IMR-90 (cell line): ENCODE data around the gene RPS6KA4. TPM values are rescaled to one million over a fixed set of nuclear protein-coding genes. Genes with fewer than 3 reads are reported as not detected.
"Not testable (repeated sequence)": the region's sequence is repeated elsewhere in the genome, so short reads cannot be mapped to it uniquely, and the experiment has no call there.

Experiments
- ATAC-seq: fragments of 200-7000 bp; cut with Tn5 transposase; 2 replicates; pipeline ENCODE4 v1.9.1; 2020; ENCODE audit warnings: low read depth, mild to moderate bottlenecking, moderate library complexity
- BruUV-seq: library from RNA; stranded (reverse); fragments of 400-500 nt; replicated peaks from 2 replicates; lab custom pipeline; 2021; lab: Mats Ljungman, UMichigan
- CTCF ChIA-PET: fragments of 300-600 bp; formaldehyde crosslinking; extraction: SDS; loops from one replicate; lab custom pipeline; 2021; ENCODE audit warnings: antibody characterized with exemption; lab: Yijun Ruan, JAX
- POLR2A ChIA-PET: fragments of 300-600 bp; sonication (Branson Sonifier 250); formaldehyde crosslinking; loops from one replicate; lab custom pipeline; 2022; ENCODE audit warnings: antibody characterized with exemption; ENCODE audit not compliant: unreplicated experiment; lab: Charles Lee
- DNase-seq: peaks from one replicate; pipeline ENCODE4 v3.0.0; 2013
- H2AFZ ChIP-seq: replicated peaks from 2 replicates; pipeline ENCODE3; 2013; ENCODE audit warnings: low read length, mild to moderate bottlenecking; ENCODE audit not compliant: poor library complexity
- H2AK5ac ChIP-seq: 2 replicates; pipeline ENCODE4 v1.6.1; 2013; ENCODE audit warnings: low read depth, low read length, inconsistent platforms
- H2AK9ac ChIP-seq: replicated peaks from 2 replicates; pipeline ENCODE3; 2013; ENCODE audit warnings: mild to moderate bottlenecking, low read depth, low read length, moderate library complexity; ENCODE audit not compliant: poor library complexity
- H2BK120ac ChIP-seq: 2 replicates; pipeline ENCODE4 v1.6.1; 2013; ENCODE audit warnings: low read depth, low read length, inconsistent platforms
- H2BK15ac ChIP-seq: 3 replicates; pipeline ENCODE4 v1.6.1; 2013; ENCODE audit warnings: low read depth, low read length, inconsistent platforms
- H2BK20ac ChIP-seq: 2 replicates; pipeline ENCODE4 v1.6.1; 2013; ENCODE audit warnings: low read depth, mild to moderate bottlenecking, inconsistent platforms, low read length, moderate library complexity
- H2BK5ac ChIP-seq: 2 replicates; pipeline ENCODE4 v1.6.1; 2013; ENCODE audit warnings: mild to moderate bottlenecking, low read depth, low read length, inconsistent platforms; ENCODE audit not compliant: poor library complexity, severe bottlenecking
- H3K14ac ChIP-seq: replicated peaks from 2 replicates; pipeline ENCODE4 v1.6.1; 2013; ENCODE audit warnings: low read depth, low read length, inconsistent platforms
- H3K18ac ChIP-seq: 2 replicates; pipeline ENCODE4 v1.6.1; 2013; ENCODE audit warnings: low read depth, low read length, control low read depth
- H3K23ac ChIP-seq: 2 replicates; pipeline ENCODE4 v1.6.1; 2013; ENCODE audit warnings: low read depth, low read length, inconsistent platforms
- H3K27ac ChIP-seq: 2 replicates; pipeline ENCODE4 v1.5.1; 2013; ENCODE audit warnings: mild to moderate bottlenecking, control low read depth, low read length; ENCODE audit not compliant: insufficient read depth
- H3K27me3 ChIP-seq: 2 replicates; pipeline ENCODE4 v1.6.1; 2013; ENCODE audit warnings: low read length; ENCODE audit not compliant: control insufficient read depth, insufficient read depth
- H3K36me3 ChIP-seq: 2 replicates; pipeline ENCODE4 v1.6.1; 2013; ENCODE audit warnings: low read length, mixed read lengths; ENCODE audit not compliant: control insufficient read depth, insufficient read depth
- H3K4ac ChIP-seq: 2 replicates; pipeline ENCODE4 v1.6.1; 2013; ENCODE audit warnings: low read depth, low read length, inconsistent platforms
- H3K4me1 ChIP-seq: 2 replicates; pipeline ENCODE4 v1.6.1; 2013; ENCODE audit warnings: low read length, mixed read lengths; ENCODE audit not compliant: control insufficient read depth, insufficient read depth
- H3K4me2 ChIP-seq: 2 replicates; pipeline ENCODE4 v1.6.1; 2013; ENCODE audit warnings: low read depth, mild to moderate bottlenecking, control low read depth, low read length, moderate library complexity
- H3K4me3 ChIP-seq: 2 replicates; pipeline ENCODE4 v1.5.1; 2013; ENCODE audit warnings: low read depth, mild to moderate bottlenecking, control low read depth, low read length, moderate library complexity; ENCODE audit not compliant: insufficient read depth
- H3K56ac ChIP-seq: 2 replicates; pipeline ENCODE4 v1.6.1; 2013; ENCODE audit warnings: low read length, inconsistent platforms; ENCODE audit not compliant: insufficient read depth; ENCODE audit errors: extremely low read depth
- H3K79me1 ChIP-seq, 2 experiments: 2 replicates each; pipeline ENCODE4 v1.6.1; 2013; ENCODE audit warnings: low read length in 2 of 2, inconsistent platforms in 1 of 2, low read depth in 1 of 2
- H3K9ac ChIP-seq: 2 replicates; pipeline ENCODE4 v1.6.1; 2013; ENCODE audit warnings: low read depth, low read length, control low read depth
- H3K9me1 ChIP-seq: 2 replicates; pipeline ENCODE4 v1.6.1; 2013; ENCODE audit warnings: low read length, inconsistent platforms; ENCODE audit not compliant: insufficient read depth
- H3K9me3 ChIP-seq: 2 replicates; pipeline ENCODE4 v1.6.1; 2013; ENCODE audit warnings: low read length; ENCODE audit not compliant: control insufficient read depth, insufficient read depth
- H4K20me1 ChIP-seq: 2 replicates; pipeline ENCODE4 v1.6.1; 2013; ENCODE audit warnings: low read length, inconsistent platforms; ENCODE audit not compliant: insufficient read depth
- H4K5ac ChIP-seq: 2 replicates; pipeline ENCODE4 v1.6.1; 2013; ENCODE audit warnings: mild to moderate bottlenecking, low read depth, low read length, control low read depth
- H4K8ac ChIP-seq, 2 experiments: 2 replicates each; pipeline ENCODE4 v1.6.1; 2013; ENCODE audit warnings: low read depth in 2 of 2, low read length in 2 of 2, control low read depth in 1 of 2, inconsistent platforms in 1 of 2
- H4K91ac ChIP-seq: 2 replicates; pipeline ENCODE4 v1.6.1; 2013; ENCODE audit warnings: low read depth, low read length, inconsistent platforms; ENCODE audit not compliant: insufficient read depth
- ELK1 ChIP-seq: fragments of 150-350 bp; IDR thresholded peaks from 2 replicates; pipeline ENCODE4 v1.6.1; 2016; ENCODE audit warnings: low read depth, mild to moderate bottlenecking, low read length, moderate library complexity, borderline replicate concordance
- MXI1 ChIP-seq: IDR thresholded peaks from 2 replicates; pipeline ENCODE4 v1.6.1; 2012; ENCODE audit warnings: low read depth, mild to moderate bottlenecking, low read length, moderate library complexity, borderline replicate concordance
- RCOR1 ChIP-seq: IDR thresholded peaks from 2 replicates; pipeline ENCODE4 v1.6.1; 2012; ENCODE audit warnings: mild to moderate bottlenecking, low read length, improper control_type of control experiment; ENCODE audit not compliant: insufficient replicate concordance
- SMC3 ChIP-seq: fragments of 150-350 bp; IDR thresholded peaks from 2 replicates; pipeline ENCODE4 v1.6.1; 2016; ENCODE audit warnings: low read depth, mild to moderate bottlenecking, antibody characterized with exemption, low read length, moderate library complexity
- WGBS, 2 experiments: methylation state at CpG; one replicate each; pipeline versions ENCODE4 v1.1.5 to v1.1.7; 2013; ENCODE audit warnings: missing lambda C conversion rate in 2 of 2; ENCODE audit not compliant: insufficient read length in 1 of 2; ENCODE audit errors: extremely low coverage in 2 of 2; 5-methylcytosine and 5-hydroxymethylcytosine counted together
- dilution Hi-C: fragments of 300-500 bp; cut with HindIII; formaldehyde crosslinking; loops from one replicate; pipeline ENCODE4 v1.14.3; 2018; ENCODE audit warnings: low sequenced_read_pairs; ENCODE audit not compliant: unreplicated experiment
- in situ Hi-C: fragments of 300-500 bp; cut with MboI; formaldehyde crosslinking; loops from 3 replicates; pipeline ENCODE4 v1.14.3; 2019; ENCODE audit warnings: low sequenced_read_pairs, inconsistent platforms, mixed read lengths
- intact Hi-C: fragments of 100-400 bp; cut with micrococcal nuclease; formaldehyde crosslinking; loops from 2 replicates; pipeline ENCODE4 v1.10.0; 2022
- polyA plus RNA-seq, 3 experiments: library from polyadenylated mRNA; depleted of rRNA; stranded (reverse); fragments of >200 nt; gene quantifications; 2 replicates each; pipeline ENCODE4 v1.2.3, GENCODE V29; 2012; ENCODE audit warnings: low replicate concordance in 1 of 3
- total RNA-seq: library from RNA; depleted of rRNA; stranded (reverse); fragments of >200 nt; gene quantifications from 2 replicates; pipeline ENCODE4 v1.2.3, GENCODE V29; 2012

RPS6KA4 gene
- total and polyA plus RNA-seq, 2 of the 4 experiments (the other 2 are of a cell fraction), result 38.8 to 52.9 TPM

GRCh38 chr11:64323373-64323772 is 35.6 kb upstream of the RPS6KA4 start:
- Histone ChIP-seq H4K8ac (no peak overlapping the region), H3K27ac (no peak overlapping the region), H3K27me3 (no peaks in the 10 kb centered on the region; the same call in 1 of the 2 replicates), H2BK20ac (no peak overlapping the region), H3K79me1 (peaks cover 7 to 22% of the 10 kb centered on the region in 2 experiments), H3K4me3 (no peak overlapping the region), H2AK5ac (no peak overlapping the region; the same call in 1 of the 2 replicates), H3K4me2 (no peak overlapping the region), H3K9ac (no peak overlapping the region), H2AK9ac (peak overlapping the region; percentile 50), H4K5ac (no peak overlapping the region), H3K4me1 (peaks cover 10% of the 10 kb centered on the region), H2AFZ (peak overlapping the region; percentile 11), H2BK5ac (peak overlapping the region; percentile 16), H3K4ac (no peak overlapping the region), H3K36me3 (peaks cover 22% of the 10 kb centered on the region), H3K56ac (no peak overlapping the region), H3K18ac (no peak overlapping the region), H3K14ac (no peak overlapping the region), H4K91ac (no peak overlapping the region), H4K20me1 (no peaks in the 10 kb centered on the region; the same call in 1 of the 2 replicates), H2BK15ac (no peak overlapping the region), H3K23ac (no peak overlapping the region), H3K9me1 (peaks cover 14% of the 10 kb centered on the region), H2BK120ac (no peak overlapping the region), H3K9me3 (0 out of 2 replicates have a peak, but pooled peaks cover 2% of the 10 kb centered on the region)
- no peak for DNase-seq
- ChIA-PET CTCF (no interaction called here), POLR2A (no interaction called here)
- in situ Hi-C loops, result no loop called here
- no peak for TF ChIP-seq ELK1
- no peak for TF ChIP-seq MXI1
- no peak for TF ChIP-seq RCOR1
- TF ChIP-seq SMC3, result no peak
- no CpG with 5 or more reads among the region's 5 CpGs for WGBS, 2 experiments
- ATAC-seq, result no peak
- dilution Hi-C loops, result no loop called here
- BruUV-seq, result no TSS peak
- intact Hi-C loops, result no loop called here

GRCh38 chr11:64323984-64324383 is 35.0 kb upstream of the RPS6KA4 start:
- H3K9ac ChIP-seq, H3K27ac ChIP-seq, in situ Hi-C loops, H3K4me1 ChIP-seq, intact Hi-C loops, H2BK120ac ChIP-seq, H3K9me3 ChIP-seq, H4K91ac ChIP-seq, H3K23ac ChIP-seq, H2BK15ac ChIP-seq, H2AK5ac ChIP-seq, dilution Hi-C loops, H3K56ac ChIP-seq, H2BK5ac ChIP-seq, H4K5ac ChIP-seq, H3K4me3 ChIP-seq, H3K18ac ChIP-seq, H2AFZ ChIP-seq, H3K14ac ChIP-seq, H3K27me3 ChIP-seq, DNase-seq, ATAC-seq, H4K8ac ChIP-seq, H3K4me2 ChIP-seq, BruUV-seq, H4K20me1 ChIP-seq, H3K4ac ChIP-seq, POLR2A ChIA-PET, H2BK20ac ChIP-seq: not testable (repeated sequence)
- H2AK9ac ChIP-seq, result peak overlapping the region; percentile 50
- H3K36me3 ChIP-seq, result peaks cover 22% of the 10 kb centered on the region
- CTCF ChIA-PET, result interaction anchor here (1.5 kb wide), 1 partner anchor 23 kb away, joined by 5 read pairs; no protein-coding TSS in a partner anchor
- H3K79me1 ChIP-seq, result peaks cover 4 to 16% of the 10 kb centered on the region in 2 experiments
- peaks cover 12% of the 10 kb centered on the region for H3K9me1 ChIP-seq
- 68% methylated on average over 2 of the region's 4 CpGs; no CpG with 5 or more reads in 1 of the 2 experiments for WGBS, 2 experiments
